ENCODE measurements around the gene SLC35A5.

The SLC35A5 gene

DNA sequence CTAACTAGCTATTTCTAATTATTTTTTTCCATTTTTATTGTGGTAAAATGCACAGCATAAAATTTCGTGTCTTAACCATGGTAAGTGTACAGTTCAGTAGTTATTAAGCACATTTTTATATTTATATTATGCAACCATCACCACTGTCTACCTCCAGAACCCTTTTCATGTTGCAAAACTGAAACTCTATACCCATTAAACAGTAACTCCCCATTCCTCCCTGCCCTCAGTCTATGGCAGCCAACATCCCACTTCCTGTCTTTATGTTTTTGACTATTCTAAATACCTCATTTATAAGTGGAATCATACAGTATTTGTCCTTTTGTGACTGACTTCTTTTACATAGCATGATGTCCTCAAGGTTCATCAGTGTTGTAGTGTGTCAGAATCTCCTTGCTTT, 25.5 kb downstream of the SLC35A5 start:
- POLR2A ChIA-PET = no interaction called here
- CTCF ChIA-PET = interaction anchor here (1.1 to 1.9 kb wide), 4 partner anchors 10 to 19 kb away, joined by 3 to 4 read pairs (median 3); no protein-coding TSS in a partner anchor
- TF ChIP-seq, protein P1, sequence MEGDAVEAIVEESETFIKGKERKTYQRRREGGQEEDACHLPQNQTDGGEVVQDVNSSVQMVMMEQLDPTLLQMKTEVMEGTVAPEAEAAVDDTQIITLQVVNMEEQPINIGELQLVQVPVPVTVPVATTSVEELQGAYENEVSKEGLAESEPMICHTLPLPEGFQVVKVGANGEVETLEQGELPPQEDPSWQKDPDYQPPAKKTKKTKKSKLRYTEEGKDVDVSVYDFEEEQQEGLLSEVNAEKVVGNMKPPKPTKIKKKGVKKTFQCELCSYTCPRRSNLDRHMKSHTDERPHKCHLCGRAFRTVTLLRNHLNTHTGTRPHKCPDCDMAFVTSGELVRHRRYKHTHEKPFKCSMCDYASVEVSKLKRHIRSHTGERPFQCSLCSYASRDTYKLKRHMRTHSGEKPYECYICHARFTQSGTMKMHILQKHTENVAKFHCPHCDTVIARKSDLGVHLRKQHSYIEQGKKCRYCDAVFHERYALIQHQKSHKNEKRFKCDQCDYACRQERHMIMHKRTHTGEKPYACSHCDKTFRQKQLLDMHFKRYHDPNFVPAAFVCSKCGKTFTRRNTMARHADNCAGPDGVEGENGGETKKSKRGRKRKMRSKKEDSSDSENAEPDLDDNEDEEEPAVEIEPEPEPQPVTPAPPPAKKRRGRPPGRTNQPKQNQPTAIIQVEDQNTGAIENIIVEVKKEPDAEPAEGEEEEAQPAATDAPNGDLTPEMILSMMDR (IDR thresholded peaks at IDR 0.05; ENCODE audit: control extremely low read depth, extremely low read depth, low read depth, missing control alignments) = no peak
- DNase-seq (ENCODE audit: extremely low spot score) = no peak

DNA sequence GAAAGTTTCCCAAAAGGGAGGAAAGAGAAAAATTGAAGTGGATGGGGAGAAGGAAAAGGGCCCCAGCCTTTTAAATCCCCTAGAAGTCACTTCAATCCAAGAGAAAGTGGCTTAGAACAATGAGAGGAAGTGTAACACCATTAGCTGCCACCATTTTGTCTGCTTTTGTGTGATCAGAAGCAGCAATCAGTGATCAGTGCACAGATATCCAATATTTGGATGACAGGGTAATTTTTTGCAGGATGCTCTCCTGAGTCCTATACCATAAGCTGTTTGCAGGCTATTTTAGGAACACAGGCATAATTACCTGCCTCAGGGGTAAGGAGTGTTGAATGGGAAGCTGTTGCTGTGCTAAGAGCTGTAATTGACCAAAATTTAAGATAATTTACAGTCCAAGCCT, 31.4 kb downstream of the SLC35A5 start:
- CTCF ChIA-PET = interaction anchor here (0.9 to 1.3 kb wide), 2 partner anchors 10 to 11 kb away, joined by 3 to 5 read pairs; no protein-coding TSS in a partner anchor
- POLR2A ChIA-PET = no interaction called here
- TF ChIP-seq, protein P1 (IDR thresholded peaks at IDR 0.05; ENCODE audit: control extremely low read depth, extremely low read depth, low read depth, missing control alignments) = no peak
- no peak for DNase-seq (ENCODE audit: extremely low spot score)

DNA sequence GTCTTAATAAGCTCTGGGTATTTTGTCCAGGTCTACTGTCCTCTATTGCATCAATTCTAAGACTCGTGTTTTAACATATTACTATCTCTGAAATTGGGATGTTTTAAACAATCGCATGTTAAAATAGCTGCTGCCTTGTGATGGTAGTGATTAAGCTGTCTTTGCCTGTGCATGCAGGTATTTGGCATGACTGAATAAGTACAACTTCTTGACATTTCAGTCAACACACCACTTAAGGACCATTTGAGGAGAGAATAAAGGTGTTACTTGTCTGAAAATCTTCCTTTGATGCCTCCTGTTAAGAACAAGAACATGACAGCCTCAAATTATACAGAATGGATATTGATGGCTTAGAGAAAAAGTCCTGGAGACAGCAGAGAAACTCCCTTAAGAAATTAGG, 33.0 kb downstream of the SLC35A5 start:
- TF ChIP-seq, protein P1 (IDR thresholded peaks at IDR 0.05; ENCODE audit: control extremely low read depth, extremely low read depth, low read depth, missing control alignments) = no peak
- DNase-seq (ENCODE audit: extremely low spot score) = no peak
- ChIA-PET POLR2A (no interaction called here), CTCF (interaction anchor here (1.4 to 1.7 kb wide), 5 partner anchors 11 to 26 kb away, joined by 3 to 7 read pairs (median 4); no protein-coding TSS in a partner anchor)

DNA sequence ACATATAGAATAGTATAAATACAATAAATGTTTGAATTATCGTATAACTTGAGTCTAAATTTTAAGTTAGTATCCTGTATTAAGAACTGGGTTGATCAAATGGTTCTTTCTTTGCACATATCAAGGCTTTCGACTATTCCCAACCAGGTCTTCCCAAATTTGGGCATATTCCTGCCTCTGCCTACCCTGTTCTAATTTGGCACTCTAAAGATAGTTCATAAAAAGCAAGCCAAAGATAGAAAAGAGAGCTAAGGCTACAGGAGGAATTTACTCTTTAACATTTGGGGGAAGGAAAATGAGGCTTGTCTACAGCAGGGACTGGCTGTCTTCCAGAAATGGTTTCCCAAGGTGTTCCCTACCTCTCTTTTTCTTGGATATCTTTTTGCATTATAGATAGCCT, 36.1 kb downstream of the SLC35A5 start:
- no peak for DNase-seq (ENCODE audit: extremely low spot score)

DNA sequence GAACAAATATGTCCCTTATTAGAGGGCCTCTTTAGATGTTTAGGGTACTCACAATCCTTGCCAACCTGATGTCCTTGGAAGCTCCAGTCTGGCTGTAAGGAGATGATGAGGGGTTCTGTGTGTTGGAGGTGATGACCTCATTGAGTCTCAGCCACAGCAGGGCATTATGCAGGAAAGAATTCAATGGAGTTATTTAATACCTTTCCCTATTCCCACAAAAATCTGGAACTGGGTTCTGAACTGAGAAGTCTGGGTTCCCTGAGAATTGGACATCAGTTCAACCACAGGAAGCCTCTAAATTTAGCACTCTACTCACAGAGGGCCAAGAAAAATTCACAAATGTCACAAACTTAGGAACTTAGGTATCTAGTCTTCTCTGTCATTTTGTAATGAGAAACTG, 36.9 kb downstream of the SLC35A5 start:
- ChIA-PET POLR2A (no interaction called here), CTCF (interaction anchor here (0.9 to 1.0 kb wide), 2 partner anchors 12 to 16 kb away, joined by 3 to 4 read pairs; no protein-coding TSS in a partner anchor)
- no peak for DNase-seq (ENCODE audit: extremely low spot score)
- TF ChIP-seq, protein P1 (IDR thresholded peaks at IDR 0.05; ENCODE audit: control extremely low read depth, extremely low read depth, low read depth, missing control alignments) = no peak

More for the DNA sequence above, 36.1 kb downstream of the SLC35A5 start:
- ChIA-PET POLR2A (no interaction called here), CTCF (interaction anchor here (0.9 to 1.0 kb wide), 2 partner anchors 11 to 15 kb away, joined by 3 to 4 read pairs; no protein-coding TSS in a partner anchor)
- TF ChIP-seq, protein P1 (IDR thresholded peaks at IDR 0.05; ENCODE audit: control extremely low read depth, extremely low read depth, low read depth, missing control alignments) = no peak

DNA sequence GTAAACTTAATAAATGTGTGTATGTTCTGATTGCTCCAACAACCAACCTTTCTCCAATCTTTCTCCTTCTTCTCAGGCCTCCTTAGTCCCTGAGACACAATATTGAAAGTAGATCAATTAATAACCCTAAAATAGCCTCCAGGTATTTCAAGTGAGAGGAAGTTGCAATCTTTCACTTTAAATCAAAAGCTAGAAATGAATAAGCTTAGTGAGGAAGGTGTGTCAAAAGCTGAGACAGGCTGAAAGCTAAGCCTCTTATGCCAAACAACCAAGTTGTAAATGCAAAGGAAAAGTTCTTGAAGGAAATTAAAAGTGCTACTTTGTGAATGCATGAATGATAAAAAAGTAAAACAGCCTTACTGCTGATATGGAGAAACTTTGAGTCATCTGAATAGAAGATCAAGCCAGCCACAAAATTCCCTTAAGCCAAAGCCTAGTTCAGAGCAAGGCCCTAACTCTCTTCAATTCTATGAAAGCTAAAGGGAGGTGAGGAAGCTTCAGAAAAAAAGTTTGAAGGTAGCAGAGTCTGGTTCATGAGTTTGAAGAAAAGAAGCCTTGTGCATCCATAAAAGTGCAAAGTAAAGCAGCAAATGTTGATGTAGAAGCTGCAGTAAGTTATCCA, 40.5 kb downstream of the SLC35A5 start:
- CTCF ChIA-PET = interaction anchor here (0.9 to 3.6 kb wide), 5 partner anchors 10 to 40 kb away, joined by 3 to 10 read pairs (median 4); no protein-coding TSS in a partner anchor
- DNase-seq (ENCODE audit: extremely low spot score) = no peak
- TF ChIP-seq, protein P1 (IDR thresholded peaks at IDR 0.05; ENCODE audit: control extremely low read depth, extremely low read depth, low read depth, missing control alignments) = no peak
- POLR2A ChIA-PET = no interaction called here
